HepG2 (cell line): ENCODE results near the gene AKTIP. TPM values are rescaled to one million over a fixed set of nuclear protein-coding genes. Genes with fewer than 3 reads are reported as not detected.
A peak's percentile ranks its signal among the peaks of the same experiment; 100 is the strongest.

Experiments used
- CBX5 ChIP-seq: sonication (generic); formaldehyde crosslinking; IDR thresholded peaks from 2 replicates; pipeline ENCODE4 v1.4.0; 2020; ENCODE audit warnings: missing genetic modification reagents, borderline replicate concordance
- CENPT ChIP-seq: sonication (generic); formaldehyde crosslinking; IDR thresholded peaks from 2 replicates; pipeline ENCODE4 v1.8.0; 2022; ENCODE audit warnings: low read depth, mild to moderate bottlenecking, moderate library complexity, missing genetic modification reagents
- FIP1L1 ChIP-seq: fragments of 200-400 bp; formaldehyde crosslinking; IDR thresholded peaks from 2 replicates; pipeline ENCODE4 v1.6.1; 2018; ENCODE audit warnings: low read depth, mild to moderate bottlenecking, low read length, moderate library complexity, borderline replicate concordance; ENCODE audit not compliant: insufficient read depth
- HMGA1 ChIP-seq: sonication (generic); formaldehyde crosslinking; conservative IDR thresholded peaks from 2 replicates; pipeline ENCODE4 v1.4.0; 2020; ENCODE audit warnings: missing genetic modification reagents
- JUN ChIP-seq: sonication (generic); formaldehyde crosslinking; IDR thresholded peaks from 2 replicates; pipeline ENCODE4 v1.4.0; 2020; ENCODE audit warnings: mild to moderate bottlenecking, missing genetic modification reagents
- KLF12 ChIP-seq: sonication (generic); formaldehyde crosslinking; IDR thresholded peaks from 2 replicates; pipeline ENCODE4 v1.4.0; 2020; ENCODE audit warnings: missing genetic modification reagents, borderline replicate concordance
- MED1 ChIP-seq: sonication (generic); formaldehyde crosslinking; IDR thresholded peaks from 2 replicates; pipeline ENCODE4 v1.4.0; 2020; ENCODE audit warnings: missing genetic modification reagents
- NFE2 ChIP-seq: sonication (generic); formaldehyde crosslinking; IDR thresholded peaks from 2 replicates; pipeline ENCODE4 v1.4.0; 2020; ENCODE audit warnings: missing genetic modification reagents
- NRL ChIP-seq: sonication (generic); formaldehyde crosslinking; IDR thresholded peaks from 2 replicates; pipeline ENCODE4 v1.5.0; 2020; ENCODE audit warnings: missing genetic modification reagents, mild to moderate bottlenecking, moderate library complexity, borderline replicate concordance
- REXO4 ChIP-seq: sonication (generic); formaldehyde crosslinking; IDR thresholded peaks from 2 replicates; pipeline ENCODE4 v1.8.0; 2022; ENCODE audit warnings: missing genetic modification reagents, mild to moderate bottlenecking, borderline replicate concordance
- SOX6 ChIP-seq, 2 experiments: fragments of 450-650 bp in 1 of 2; sonication (generic) in 1 of 2; formaldehyde crosslinking in 1 of 2; IDR thresholded peaks; 2 replicates each; pipeline versions ENCODE4 v1.4.0 to v1.6.1; 2017 to 2020; ENCODE audit warnings: antibody characterized with exemption in 1 of 2, mild to moderate bottlenecking in 1 of 2, missing genetic modification reagents in 1 of 2
- SYNCRIP ChIP-seq: fragments of 200-400 bp; formaldehyde crosslinking; IDR thresholded peaks from 2 replicates; pipeline ENCODE4 v1.6.1; 2018; ENCODE audit warnings: mild to moderate bottlenecking, low read depth, low read length; ENCODE audit not compliant: insufficient read depth
- TAF1 ChIP-seq: sonication (generic); formaldehyde crosslinking; IDR thresholded peaks from 2 replicates; pipeline ENCODE4 v1.4.0; 2020; ENCODE audit warnings: missing genetic modification reagents
- TCF12 ChIP-seq, 2 experiments: fragments of 450-650 bp in 1 of 2; sonication (generic) in 1 of 2; formaldehyde crosslinking in 1 of 2; IDR thresholded peaks; 2 replicates each; pipeline versions ENCODE4 v1.6.1 to v1.8.0; 2017 to 2022; ENCODE audit warnings: antibody characterized with exemption in 1 of 2, mild to moderate bottlenecking in 1 of 2, missing genetic modification reagents in 1 of 2, moderate library complexity in 1 of 2
- TOE1 ChIP-seq: sonication (generic); formaldehyde crosslinking; IDR thresholded peaks from 2 replicates; pipeline ENCODE4 v1.4.0; 2020; ENCODE audit warnings: mild to moderate bottlenecking, missing genetic modification reagents
- TP53 ChIP-seq: sonication (generic); formaldehyde crosslinking; conservative IDR thresholded peaks from 2 replicates; pipeline ENCODE4 v1.4.0; 2020; ENCODE audit warnings: missing genetic modification reagents
- WIZ ChIP-seq: sonication (generic); formaldehyde crosslinking; IDR thresholded peaks from 2 replicates; pipeline ENCODE4 v1.5.1; 2020; ENCODE audit warnings: mild to moderate bottlenecking, missing genetic modification reagents
- ZFX ChIP-seq: sonication (generic); formaldehyde crosslinking; IDR thresholded peaks from 2 replicates; pipeline ENCODE4 v1.4.0; 2020; ENCODE audit warnings: mild to moderate bottlenecking, low read depth, missing genetic modification reagents, moderate library complexity
- ZNF335 ChIP-seq: sonication (generic); formaldehyde crosslinking; IDR thresholded peaks from 2 replicates; pipeline ENCODE4 v1.4.0; 2020; ENCODE audit warnings: missing genetic modification reagents
- ZNF616 ChIP-seq: sonication (generic); formaldehyde crosslinking; IDR thresholded peaks from 2 replicates; pipeline ENCODE4 v1.5.0; 2020; ENCODE audit warnings: low read depth, mild to moderate bottlenecking, missing genetic modification reagents
- ZNF674 ChIP-seq: sonication (generic); formaldehyde crosslinking; IDR thresholded peaks from 2 replicates; pipeline ENCODE4 v1.5.0; 2020; ENCODE audit warnings: low read depth, mild to moderate bottlenecking, missing genetic modification reagents
- polyA plus RNA-seq, 8 experiments: library from polyadenylated mRNA; depleted of rRNA in 3 of 8; stranded (reverse) in 7 of 8; unstranded in 1 of 8; fragments of >200 nt; fragmentation: Illumina TruSeq in 4 of 8; extraction: Trizol in 4 of 8; gene quantifications; 2 replicates each; pipeline versions ENCODE4 v1.2.1 to v1.2.3, GENCODE V29; 2011 to 2016; ENCODE audit warnings: low read depth in 4 of 8, missing spikeins in 1 of 8, mixed read lengths in 1 of 8; ENCODE audit not compliant: insufficient read depth in 1 of 8
- total RNA-seq, 5 experiments: library from RNA; depleted of rRNA; stranded (reverse); fragments of >200 nt; fragmentation: Illumina TruSeq; extraction: Trizol; gene quantifications; 2 replicates each; pipeline ENCODE4 v1.2.3, GENCODE V29; 2016; ENCODE audit warnings: low read depth in 1 of 5
- TF ChIP-seq, protein P1 (sequence below): sonication (generic); formaldehyde crosslinking; conservative IDR thresholded peaks from 2 replicates; pipeline ENCODE4 v1.5.0; 2020; ENCODE audit warnings: missing genetic modification reagents
- TF ChIP-seq, protein P2 (sequence below): sonication (generic); formaldehyde crosslinking; IDR thresholded peaks from 2 replicates; pipeline ENCODE4 v1.8.1; 2023; ENCODE audit warnings: mild to moderate bottlenecking, missing genetic modification reagents
- TF ChIP-seq, protein P3 (sequence below): sonication (generic); formaldehyde crosslinking; conservative IDR thresholded peaks from 2 replicates; pipeline ENCODE4 v1.4.0; 2020; ENCODE audit warnings: missing genetic modification reagents

AKTIP gene
- total and polyA plus RNA-seq, 2 of the 13 experiments (the other 11 are each of a cell fraction or from before 2014, with no cell fraction given) = 28.8 to 49.0 TPM

DNA sequence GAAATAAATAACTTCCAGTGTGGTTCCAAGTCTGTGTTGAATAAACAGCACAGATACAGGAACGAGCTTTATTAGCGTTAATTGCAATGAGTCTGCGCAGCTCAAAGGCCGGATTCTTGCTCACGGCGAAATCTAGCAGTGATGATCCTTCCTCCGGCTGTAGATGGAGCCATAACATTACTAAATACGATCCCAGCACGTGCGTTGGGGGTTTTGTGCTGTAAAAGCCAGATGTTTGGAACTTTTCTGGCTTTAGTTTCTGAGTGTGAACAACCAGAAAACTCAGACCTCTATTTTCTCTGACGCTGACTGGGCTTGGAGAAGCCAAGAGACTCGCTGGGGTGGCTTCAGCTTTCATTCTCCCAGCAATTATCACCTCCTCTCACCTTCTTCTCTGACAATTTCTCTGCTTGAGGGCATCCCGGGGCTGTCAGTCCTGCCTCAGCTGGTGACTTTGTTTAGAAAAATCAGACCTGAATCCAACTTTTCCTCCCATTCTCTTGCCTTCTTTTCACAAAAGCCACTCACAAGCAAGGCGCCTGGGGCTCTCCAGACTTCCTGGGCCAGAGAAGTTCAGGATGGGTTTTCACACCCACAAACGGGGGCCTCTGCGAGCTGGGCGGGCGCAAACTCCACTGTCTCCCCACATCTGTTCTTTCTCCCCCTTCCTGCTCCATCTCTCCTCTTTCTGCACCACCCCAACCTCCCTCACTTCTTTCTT lies 47.1 kb upstream of the AKTIP start (continued):
- TF ChIP-seq CBX5 (CRISPR knock-in tag) (peak; percentile 28; the same call in 1 of the 2 replicates), KLF12 (CRISPR knock-in tag) (no peak), HMGA1 (CRISPR knock-in tag) (no peak), TOE1 (no peak), NFE2 (CRISPR knock-in tag) (no peak), MED1 (CRISPR knock-in tag) (no peak; the same call in 1 of the 2 replicates), REXO4 (CRISPR knock-in tag) (no peak), SYNCRIP (no peak), WIZ (CRISPR knock-in tag) (no peak), JUN (CRISPR knock-in tag) (no peak), ZNF674 (CRISPR knock-in tag) (no peak), ZNF335 (CRISPR knock-in tag) (no peak), TCF12 (IDR thresholded peaks at IDR 0.05) (no peak), TCF12 (CRISPR knock-in tag; IDR thresholded peaks at IDR 0.05) (no peak), SOX6 (IDR thresholded peaks at IDR 0.05) (no peak), SOX6 (CRISPR knock-in tag; IDR thresholded peaks at IDR 0.05) (0 out of 2 replicates have a peak, but pooled peaks have one; percentile 43), NRL (CRISPR knock-in tag) (no peak), FIP1L1 (no peak), CENPT (CRISPR knock-in tag) (no peak), TAF1 (CRISPR knock-in tag) (no peak), ZFX (CRISPR knock-in tag) (no peak; the same call in 1 of the 2 replicates), ZNF616 (CRISPR knock-in tag) (no peak), TP53 (CRISPR knock-in tag) (no peak)
- TF ChIP-seq, protein P1, sequence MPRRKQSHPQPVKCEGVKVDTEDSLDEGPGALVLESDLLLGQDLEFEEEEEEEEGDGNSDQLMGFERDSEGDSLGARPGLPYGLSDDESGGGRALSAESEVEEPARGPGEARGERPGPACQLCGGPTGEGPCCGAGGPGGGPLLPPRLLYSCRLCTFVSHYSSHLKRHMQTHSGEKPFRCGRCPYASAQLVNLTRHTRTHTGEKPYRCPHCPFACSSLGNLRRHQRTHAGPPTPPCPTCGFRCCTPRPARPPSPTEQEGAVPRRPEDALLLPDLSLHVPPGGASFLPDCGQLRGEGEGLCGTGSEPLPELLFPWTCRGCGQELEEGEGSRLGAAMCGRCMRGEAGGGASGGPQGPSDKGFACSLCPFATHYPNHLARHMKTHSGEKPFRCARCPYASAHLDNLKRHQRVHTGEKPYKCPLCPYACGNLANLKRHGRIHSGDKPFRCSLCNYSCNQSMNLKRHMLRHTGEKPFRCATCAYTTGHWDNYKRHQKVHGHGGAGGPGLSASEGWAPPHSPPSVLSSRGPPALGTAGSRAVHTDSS = no peak
- TF ChIP-seq, protein P2, sequence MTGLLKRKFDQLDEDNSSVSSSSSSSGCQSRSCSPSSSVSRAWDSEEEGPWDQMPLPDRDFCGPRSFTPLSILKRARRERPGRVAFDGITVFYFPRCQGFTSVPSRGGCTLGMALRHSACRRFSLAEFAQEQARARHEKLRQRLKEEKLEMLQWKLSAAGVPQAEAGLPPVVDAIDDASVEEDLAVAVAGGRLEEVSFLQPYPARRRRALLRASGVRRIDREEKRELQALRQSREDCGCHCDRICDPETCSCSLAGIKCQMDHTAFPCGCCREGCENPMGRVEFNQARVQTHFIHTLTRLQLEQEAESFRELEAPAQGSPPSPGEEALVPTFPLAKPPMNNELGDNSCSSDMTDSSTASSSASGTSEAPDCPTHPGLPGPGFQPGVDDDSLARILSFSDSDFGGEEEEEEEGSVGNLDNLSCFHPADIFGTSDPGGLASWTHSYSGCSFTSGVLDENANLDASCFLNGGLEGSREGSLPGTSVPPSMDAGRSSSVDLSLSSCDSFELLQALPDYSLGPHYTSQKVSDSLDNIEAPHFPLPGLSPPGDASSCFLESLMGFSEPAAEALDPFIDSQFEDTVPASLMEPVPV (CRISPR knock-in tag) = peak; percentile 44; the same call in 1 of the 2 replicates
- TF ChIP-seq, protein P3, sequence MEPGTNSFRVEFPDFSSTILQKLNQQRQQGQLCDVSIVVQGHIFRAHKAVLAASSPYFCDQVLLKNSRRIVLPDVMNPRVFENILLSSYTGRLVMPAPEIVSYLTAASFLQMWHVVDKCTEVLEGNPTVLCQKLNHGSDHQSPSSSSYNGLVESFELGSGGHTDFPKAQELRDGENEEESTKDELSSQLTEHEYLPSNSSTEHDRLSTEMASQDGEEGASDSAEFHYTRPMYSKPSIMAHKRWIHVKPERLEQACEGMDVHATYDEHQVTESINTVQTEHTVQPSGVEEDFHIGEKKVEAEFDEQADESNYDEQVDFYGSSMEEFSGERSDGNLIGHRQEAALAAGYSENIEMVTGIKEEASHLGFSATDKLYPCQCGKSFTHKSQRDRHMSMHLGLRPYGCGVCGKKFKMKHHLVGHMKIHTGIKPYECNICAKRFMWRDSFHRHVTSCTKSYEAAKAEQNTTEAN (CRISPR knock-in tag) = no peak
